Measurements from ENCODE around the gene SZT2.

Gene SZT2

GRCh38 chr1:43423672-43424550 is 34.2 kb downstream of the SZT2 start:
- no peak for DNase-seq (ENCODE audit: low read depth)

GRCh38 chr1:43425045-43425444 is 35.3 kb downstream of the SZT2 start:
- DNase-seq (ENCODE audit: low read depth): peak; percentile 29

- no peak for DNase-seq (ENCODE audit: low read depth)
Observed at GRCh38 chr1:43426221-43426620, 36.5 kb downstream of the SZT2 start.

- DNase-seq (ENCODE audit: low read depth): no peak
Observed at GRCh38 chr1:43427524-43427923, 37.8 kb downstream of the SZT2 start.

- no peak for DNase-seq (ENCODE audit: low read depth)
Observed at GRCh38 chr1:43427941-43428340, 38.2 kb downstream of the SZT2 start.

DNA sequence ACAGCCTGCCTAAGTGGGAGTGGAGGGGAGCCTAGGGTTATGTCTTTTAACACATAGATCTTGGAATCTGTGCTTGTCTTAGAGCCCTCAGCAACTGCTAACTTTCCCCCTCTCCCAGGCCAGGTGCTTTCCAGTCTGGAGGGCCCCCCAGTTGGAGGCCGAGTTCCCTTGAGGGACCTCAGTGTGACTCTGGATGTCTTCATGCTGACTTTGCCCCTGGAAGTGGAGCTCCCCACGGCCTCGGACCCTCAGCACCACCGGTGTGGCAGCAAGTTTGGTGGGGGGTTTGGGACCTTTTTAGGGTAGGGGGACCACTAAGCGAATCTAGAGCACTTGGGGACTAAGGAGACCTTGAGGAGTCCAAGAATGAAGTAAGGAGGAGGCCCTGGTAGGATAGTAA is 41.1 kb downstream of the SZT2 start:
- no peak for DNase-seq (ENCODE audit: low read depth)

GRCh38 chr1:43431676-43432075 is 42.0 kb downstream of the SZT2 start:
- DNase-seq (ENCODE audit: low read depth): no peak

DNA sequence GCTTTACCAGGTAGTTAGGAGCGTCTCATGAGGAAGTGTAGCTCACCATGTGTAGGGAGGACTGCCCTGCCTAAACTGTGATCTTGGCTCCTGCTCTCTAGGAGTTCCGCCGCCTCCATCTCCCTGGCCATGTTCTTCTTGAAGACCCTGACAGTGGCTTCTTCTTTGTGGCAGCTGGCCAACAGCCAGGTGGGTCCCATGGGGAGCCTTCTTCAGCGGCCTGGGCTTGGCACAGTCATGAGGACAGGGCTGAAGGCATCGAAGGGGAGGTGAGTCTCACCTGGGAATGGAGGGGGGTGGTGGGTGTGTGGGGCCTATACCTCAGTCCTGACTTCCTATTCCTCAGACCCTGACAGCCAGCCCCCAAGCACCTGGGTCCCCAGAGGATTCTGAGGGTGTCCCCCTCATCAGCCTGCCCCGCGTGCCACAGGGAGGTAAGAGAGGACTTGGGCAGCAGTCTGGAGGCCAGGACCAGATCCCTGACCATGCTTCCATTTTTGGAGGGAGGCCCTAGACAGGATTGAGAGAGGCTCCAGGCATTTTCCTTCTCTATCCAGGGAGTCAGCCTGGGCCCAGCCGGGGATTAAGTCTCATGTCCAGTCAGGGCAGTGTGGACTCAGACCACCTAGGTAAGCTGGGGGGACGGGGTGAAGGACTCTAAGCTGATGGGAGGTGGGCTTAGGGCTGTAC is 42.6 kb downstream of the SZT2 start:
- no peak for DNase-seq (ENCODE audit: low read depth)

GRCh38 chr1:43432907-43433306 is 43.2 kb downstream of the SZT2 start:
- DNase-seq (ENCODE audit: low read depth): no peak

GRCh38 chr1:43434256-43434655 is 44.6 kb downstream of the SZT2 start:
- DNase-seq (ENCODE audit: low read depth): no peak

- peak; percentile 86 for DNase-seq (ENCODE audit: low read depth)
Observed at GRCh38 chr1:43435146-43436145, 45.7 kb downstream of the SZT2 start.

DNA sequence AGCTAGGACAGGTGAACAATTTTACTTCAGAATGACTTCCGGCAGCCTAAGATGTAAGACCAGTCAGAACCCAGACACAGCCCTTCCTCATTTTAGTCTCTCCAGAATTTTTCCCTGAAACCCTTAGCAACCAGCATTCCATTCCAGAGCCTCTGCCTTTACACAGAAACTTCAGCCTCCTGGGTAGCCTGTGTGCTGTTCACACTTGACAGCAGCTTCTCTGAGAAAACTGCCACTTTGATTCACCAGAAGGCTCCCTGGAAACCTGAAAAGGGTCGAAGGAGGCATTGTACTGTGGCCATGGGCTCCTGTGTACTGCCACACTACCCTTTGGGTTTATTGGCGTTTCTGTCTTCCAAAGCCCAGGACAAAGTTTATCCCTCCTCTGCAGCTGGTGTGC is 46.7 kb downstream of the SZT2 start:
- peak; percentile 40 for DNase-seq (ENCODE audit: low read depth)

- DNase-seq (ENCODE audit: low read depth): no peak
Observed at GRCh38 chr1:43437031-43437973, 47.6 kb downstream of the SZT2 start.

GRCh38 chr1:43438006-43438405 is 48.3 kb downstream of the SZT2 start:
- no peak for DNase-seq (ENCODE audit: low read depth)

DNA sequence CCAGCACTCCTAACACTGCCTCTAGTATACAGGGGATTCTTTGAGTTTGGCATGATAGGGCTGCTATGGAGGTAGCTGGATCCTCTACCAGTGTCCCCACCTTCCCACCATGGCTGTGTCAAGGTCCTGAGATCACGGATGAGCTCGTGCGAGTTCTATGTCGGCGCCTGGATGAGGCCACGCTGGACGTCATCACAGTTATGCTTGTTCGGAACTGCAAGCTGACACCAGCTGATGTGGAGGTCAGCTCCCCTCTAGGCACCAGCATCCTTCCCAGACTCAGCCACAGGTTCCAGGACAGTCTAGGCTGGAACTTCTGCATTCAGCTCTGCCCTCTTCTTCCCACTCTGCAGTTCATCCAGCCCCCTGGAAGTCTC is 48.9 kb downstream of the SZT2 start:
- no peak for DNase-seq (ENCODE audit: low read depth)

- no peak for DNase-seq (ENCODE audit: low read depth)
Observed at GRCh38 chr1:43438953-43439581, 49.4 kb downstream of the SZT2 start.

DNA sequence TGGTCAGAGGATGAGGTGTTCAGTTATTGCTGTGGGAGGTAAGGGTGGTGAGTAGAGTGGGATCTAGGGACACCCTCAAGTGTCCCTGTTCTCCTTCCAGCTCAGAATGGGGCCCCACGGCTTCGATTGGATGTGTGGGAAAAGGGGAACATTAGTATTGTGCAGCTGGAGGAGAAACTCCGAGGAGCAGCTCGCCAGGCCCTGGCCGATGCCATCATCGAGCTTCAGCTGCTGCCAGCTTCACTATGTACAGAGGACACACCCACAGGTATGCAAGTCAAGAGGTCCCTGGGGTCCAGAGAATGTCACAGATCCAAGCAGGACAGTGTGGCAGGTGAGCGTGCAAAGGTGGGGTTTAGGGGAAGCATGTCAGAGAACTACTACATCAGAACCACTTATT is 50.1 kb downstream of the SZT2 start:
- DNase-seq (ENCODE audit: low read depth): no peak

- no peak for DNase-seq (ENCODE audit: low read depth)
Observed at GRCh38 chr1:43440358-43440757, 50.7 kb downstream of the SZT2 start.

DNA sequence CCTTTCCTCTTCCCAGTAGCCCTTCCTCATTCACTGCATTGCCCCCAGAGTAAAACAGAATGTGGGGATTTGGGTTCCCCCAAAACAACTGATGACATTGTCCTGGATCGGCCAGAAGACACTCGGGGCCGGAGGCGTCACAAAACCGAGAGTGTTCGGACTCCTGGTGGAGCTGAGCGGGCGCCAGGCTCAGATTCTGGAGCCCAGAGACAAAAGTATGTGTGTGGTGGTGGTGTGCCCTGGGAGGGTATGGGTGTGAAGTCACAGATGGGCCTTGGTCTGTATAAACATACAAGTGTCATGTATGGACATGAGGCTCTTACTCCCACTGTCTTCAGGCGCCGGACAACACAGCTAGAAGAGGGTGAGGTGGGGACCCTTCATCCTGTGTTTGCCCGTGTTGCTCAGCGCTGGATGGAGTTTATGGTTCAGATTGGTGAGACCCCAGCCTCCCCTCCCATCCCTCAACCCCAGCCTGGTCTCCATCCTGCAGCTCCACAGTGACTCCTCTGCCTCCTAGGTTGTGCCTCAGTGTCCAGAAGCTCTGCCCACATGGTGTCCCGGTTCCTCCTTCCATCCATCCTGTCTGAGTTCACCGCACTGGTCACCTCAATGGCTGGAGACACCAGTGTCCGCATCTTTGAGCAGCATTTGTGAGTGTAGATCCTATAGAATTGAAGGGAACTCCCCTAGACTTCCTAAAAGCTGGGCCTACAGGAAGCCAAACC is 51.6 kb downstream of the SZT2 start:
- DNase-seq (ENCODE audit: low read depth): no peak

Data from EH (cell line).